Right renal pelvis (tissue), 4 donors: Measurements from ENCODE around the gene KMT5B. TPM values are rescaled to one million over a fixed set of nuclear protein-coding genes. Genes with fewer than 3 reads are reported as not detected.

Experiments used
- DNase-seq, 4 donors: peaks; one replicate each; pipeline ENCODE4 v3.0.0-alpha.2; 2013; ENCODE audit warnings: low read depth in 4 of 4, low spot score in 3 of 4, missing footprints in 1 of 4
- polyA plus RNA-seq, 4 donors: library from polyadenylated mRNA; unstranded; fragments of 120-200 nt; gene quantifications; one replicate each; pipeline ENCODE4 v1.2.1, GENCODE V29; 2013; ENCODE audit not compliant: insufficient read length in 4 of 4

KMT5B gene
- polyA plus RNA-seq, 4 donors = 61.7 to 83.1 (median 80.9) TPM

GRCh38 chr11:68189082-68189481, 24.0 kb downstream of the KMT5B start:
- no peak for DNase-seq

- no peak for DNase-seq
These were observed 27.0 kb downstream of the KMT5B start for GRCh38 chr11:68186061-68186460.

DNA sequence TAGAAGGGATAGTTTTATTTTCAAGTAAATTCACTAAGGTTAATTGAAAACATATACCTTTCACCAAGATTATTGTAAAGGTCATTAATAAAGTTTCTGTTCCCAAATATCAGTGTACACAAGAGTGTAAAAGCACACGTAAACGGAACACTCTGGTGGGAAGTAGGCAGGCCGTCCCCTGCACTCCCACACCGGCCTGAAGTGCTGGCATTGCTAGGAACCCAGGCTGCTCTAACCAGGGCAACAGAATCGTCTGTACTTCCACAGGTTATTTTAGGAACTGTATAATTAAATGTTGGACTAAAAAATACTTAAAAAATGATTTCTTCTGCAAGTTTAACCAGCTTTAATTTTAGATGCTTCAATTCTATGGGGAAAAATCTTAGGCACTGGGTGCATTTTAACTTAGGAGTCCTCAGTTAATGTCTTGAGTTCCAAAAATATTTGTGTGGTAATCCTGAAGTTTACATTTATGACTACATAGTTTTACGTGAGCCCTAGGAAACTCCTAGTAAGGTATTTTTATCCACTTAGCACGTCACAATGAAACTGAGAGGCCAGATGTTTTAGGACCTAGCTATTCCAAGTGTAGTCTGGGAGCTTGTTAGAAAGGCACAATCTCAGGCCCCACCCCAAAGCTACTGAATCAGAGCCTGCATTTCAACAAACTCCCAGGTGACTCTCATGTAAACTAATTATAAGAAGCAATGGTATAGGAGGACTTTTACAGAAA, 31.2 kb downstream of the KMT5B start:
- no peak for DNase-seq

- DNase-seq = no peak
These were observed 33.2 kb downstream of the KMT5B start for GRCh38 chr11:68179847-68180246.

- DNase-seq = no peak
These were observed 35.2 kb downstream of the KMT5B start for GRCh38 chr11:68177877-68178276.

- no peak for DNase-seq
These were observed 39.2 kb downstream of the KMT5B start for GRCh38 chr11:68173926-68174325.

DNA sequence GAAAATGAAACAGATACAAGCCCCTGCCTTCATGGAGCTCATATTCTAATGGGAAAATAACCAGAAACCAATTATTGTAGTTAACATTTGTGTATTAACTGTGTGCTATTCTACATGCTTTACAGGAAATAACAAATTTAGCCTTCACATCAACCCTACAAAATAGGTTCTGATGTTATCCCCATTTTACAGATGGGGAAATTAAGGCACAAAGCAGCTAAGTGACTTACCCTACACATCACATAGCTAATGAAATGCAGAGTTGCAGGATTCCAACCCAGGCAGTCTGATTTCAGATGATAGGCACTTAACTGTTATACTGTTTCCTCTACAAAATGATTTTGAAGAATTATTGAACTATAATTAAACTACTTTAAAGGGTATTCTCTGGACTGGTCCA, 43.7 kb downstream of the KMT5B start:
- no peak for DNase-seq

DNA sequence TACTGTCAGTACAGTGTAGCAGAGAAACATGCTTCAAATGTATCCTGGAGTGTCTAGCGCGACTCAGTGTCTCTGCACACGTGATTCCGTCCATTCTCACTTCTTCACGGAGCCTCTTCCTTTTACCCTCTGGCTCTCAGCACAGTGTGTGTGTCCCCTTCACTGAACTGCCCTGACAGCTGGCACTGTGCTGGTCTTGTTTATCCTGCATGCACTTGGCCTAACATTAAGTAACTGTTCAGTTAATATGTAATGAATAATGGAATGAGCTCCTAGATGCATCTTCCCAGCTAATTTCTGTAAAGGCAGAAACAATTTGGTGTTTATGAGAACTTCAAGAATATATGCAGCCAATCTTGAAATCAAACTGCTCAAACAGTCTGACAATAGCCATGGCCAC, 44.4 kb downstream of the KMT5B start:
- no peak for DNase-seq

GRCh38 chr11:68167474-68167873, 45.6 kb downstream of the KMT5B start:
- no peak for DNase-seq

DNA sequence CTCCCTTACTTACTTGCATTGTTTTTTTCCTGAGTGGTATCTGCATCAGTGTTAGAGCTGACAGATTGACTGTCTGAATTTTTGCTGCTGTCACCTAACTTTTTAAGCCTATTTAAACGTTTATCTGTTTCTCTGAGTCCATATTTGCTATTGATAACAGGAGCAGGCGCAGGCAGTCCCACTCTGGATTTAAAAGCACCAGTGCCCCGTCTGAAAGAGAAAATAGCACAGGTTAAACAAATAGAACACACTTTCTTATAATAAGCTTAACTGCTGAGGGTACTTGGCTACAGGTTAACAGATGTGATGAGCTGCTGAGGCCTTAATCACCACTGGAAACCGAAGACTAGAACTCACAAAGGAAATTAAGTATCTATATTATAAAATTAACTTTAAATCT, 46.1 kb downstream of the KMT5B start:
- DNase-seq = no peak

DNA sequence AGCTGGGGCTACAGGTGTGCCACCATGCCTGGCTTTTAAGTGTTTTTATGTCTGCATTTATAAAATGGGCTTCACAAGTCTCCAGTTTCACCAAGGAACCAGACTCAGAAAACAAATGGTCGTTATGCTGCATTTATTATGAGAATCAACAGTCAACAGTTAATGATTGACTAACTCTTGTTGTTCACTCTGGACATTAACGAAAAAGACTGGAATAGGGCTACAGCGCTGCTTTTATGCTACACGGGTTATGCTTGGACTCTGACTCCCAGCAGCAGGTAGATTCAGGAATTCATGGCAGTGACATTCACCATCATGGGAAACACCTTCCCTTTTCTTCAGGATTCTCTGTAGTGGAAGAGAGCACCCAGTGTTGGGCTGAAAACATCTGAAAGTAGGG, 47.5 kb downstream of the KMT5B start:
- DNase-seq = no peak

GRCh38 chr11:68164437-68164836, 48.7 kb downstream of the KMT5B start:
- DNase-seq = no peak

- no peak for DNase-seq
These were observed 49.4 kb downstream of the KMT5B start for GRCh38 chr11:68163691-68164090.

- no peak for DNase-seq
These were observed 52.9 kb downstream of the KMT5B start for GRCh38 chr11:68160100-68160695.

GRCh38 chr11:68159665-68160064, 53.4 kb downstream of the KMT5B start:
- DNase-seq = no peak

- DNase-seq = no peak
These were observed 53.9 kb downstream of the KMT5B start for GRCh38 chr11:68159161-68159560.

- no peak for DNase-seq
These were observed 54.5 kb downstream of the KMT5B start for GRCh38 chr11:68158580-68158979.

DNA sequence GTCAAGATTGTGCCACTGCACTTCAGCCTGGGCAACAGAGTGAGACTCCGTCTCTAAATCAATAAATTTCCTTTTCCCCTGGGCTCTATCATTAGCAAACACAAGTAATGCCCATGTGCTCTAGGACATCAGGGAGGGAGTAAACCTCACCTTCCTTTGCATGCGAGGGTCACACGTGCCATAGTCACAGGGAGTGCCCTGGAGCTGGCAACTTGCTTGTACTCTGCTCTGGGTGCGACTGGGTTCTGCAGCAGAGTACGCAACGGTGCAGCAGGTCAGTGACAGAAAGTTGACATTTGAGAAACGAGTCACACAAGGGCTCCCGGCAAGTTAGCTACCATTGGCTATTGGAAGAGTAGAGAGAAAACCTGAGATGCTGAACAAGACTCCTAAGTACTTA, 59.4 kb downstream of the KMT5B start:
- DNase-seq = no peak

- no peak for DNase-seq
These were observed 63.1 kb downstream of the KMT5B start for GRCh38 chr11:68150037-68150436.

- no peak for DNase-seq
These were observed 63.7 kb downstream of the KMT5B start for GRCh38 chr11:68149417-68149816.

DNA sequence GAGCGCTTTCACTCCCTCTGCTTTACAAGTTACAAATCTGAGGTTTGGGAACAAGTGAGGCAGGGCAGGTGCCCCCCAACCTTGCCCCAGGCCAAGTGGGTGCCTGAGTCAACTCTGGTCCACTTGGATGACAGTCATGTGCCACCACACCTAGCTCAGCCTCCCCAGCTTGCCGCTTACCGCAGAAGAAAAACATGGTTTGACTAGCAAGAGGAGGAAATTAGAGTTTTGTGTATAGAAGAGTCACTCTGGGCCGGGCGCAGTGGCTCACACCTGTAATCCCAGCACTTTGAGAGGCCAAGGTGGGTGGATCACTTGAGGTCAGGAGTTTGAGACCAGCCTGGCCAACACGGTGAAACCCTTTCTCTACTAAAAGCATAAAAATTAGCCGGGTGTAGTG, 64.2 kb downstream of the KMT5B start:
- DNase-seq = no peak

DNA sequence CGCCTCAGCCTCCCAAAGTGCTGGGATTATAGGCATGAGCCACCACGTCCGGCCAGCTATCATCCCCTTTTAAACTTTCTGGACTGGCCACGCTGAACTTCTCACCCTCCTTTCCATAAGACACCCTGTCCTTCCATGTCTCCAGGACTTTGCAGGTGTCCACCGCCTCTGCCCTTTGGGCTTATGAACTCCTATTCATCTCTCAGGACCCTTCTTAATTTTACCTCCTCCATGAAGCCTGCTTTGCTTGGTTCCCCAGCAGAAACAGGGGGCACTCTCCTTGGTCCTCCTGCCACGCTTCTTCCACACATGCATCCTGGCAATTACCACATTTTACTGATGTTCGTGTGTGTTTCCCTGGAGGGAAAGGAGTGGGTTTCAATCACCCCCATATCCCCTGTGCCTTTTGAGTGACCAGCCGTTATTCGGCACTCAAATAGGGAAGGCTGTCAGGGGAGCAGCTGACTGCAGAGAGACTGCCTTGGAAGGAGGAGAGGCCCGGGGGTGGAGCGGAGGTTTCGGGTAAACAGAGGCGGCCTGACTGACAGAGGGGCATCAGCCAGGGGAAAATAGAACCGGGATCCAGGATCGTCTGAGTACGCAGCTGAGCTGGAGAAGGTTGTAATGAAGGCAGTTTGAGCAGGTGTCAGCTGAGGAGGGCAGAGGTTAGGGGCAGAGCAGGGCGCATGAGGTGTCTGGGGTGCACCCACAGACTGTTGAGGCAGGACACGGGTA, 64.9 kb downstream of the KMT5B start:
- no peak for DNase-seq
